K562 (cell line): Measurements from ENCODE around the gene E2F1.

Source experiments
- HOMEZ ChIP-seq: fragments of 250-450 bp; sonication (Bioruptor Pico); IDR thresholded peaks from 2 replicates; pipeline ENCODE4 v1.4.0; 2020; ENCODE audit warnings: mild to moderate bottlenecking, moderate library complexity
- POLR2AphosphoS5 ChIP-seq: IDR thresholded peaks from 2 replicates; pipeline ENCODE4 v1.6.1; 2011; ENCODE audit warnings: mild to moderate bottlenecking, low read depth, low read length, moderate library complexity; ENCODE audit not compliant: control insufficient read depth, insufficient read depth
- SFPQ ChIP-seq: fragments of 200-400 bp; formaldehyde crosslinking; IDR thresholded peaks from 2 replicates; pipeline ENCODE4 v1.6.1; 2017; ENCODE audit warnings: mild to moderate bottlenecking, low read depth, low read length, moderate library complexity
- ZNF584 ChIP-seq: fragments of 200-800 bp; sonication (Bioruptor generic); IDR thresholded peaks from 2 replicates; pipeline ENCODE4 v1.6.1; 2016; ENCODE audit warnings: low read depth, mild to moderate bottlenecking, missing genetic modification characterization, missing compliant biosample characterization

- no peak for TF ChIP-seq POLR2AphosphoS5
- no peak for TF ChIP-seq ZNF584 (CRISPR knock-in tag)
- no peak for TF ChIP-seq HOMEZ (CRISPR knock-in tag)
- no peak for TF ChIP-seq SFPQ
Observed at GRCh38 chr20:33654680-33655161, 31.5 kb downstream of the E2F1 start.
